Caco-2 (cell line): Measurements from ENCODE around the gene EVPL. TPM values are rescaled to one million over a fixed set of nuclear protein-coding genes. Genes with fewer than 3 reads are reported as not detected.

Experiments used
- BruUV-seq: library from RNA; stranded (reverse); fragments of 400-500 nt; replicated peaks from 2 replicates; lab custom pipeline; 2021; lab: Mats Ljungman, UMichigan
- CTCF ChIA-PET: fragments of 300-600 bp; sonication (Branson Sonifier 250); formaldehyde crosslinking; loops from one replicate; lab custom pipeline; 2022; ENCODE audit warnings: antibody characterized with exemption; lab: Charles Lee
- POLR2A ChIA-PET: fragments of 300-600 bp; sonication (Branson Sonifier 250); formaldehyde crosslinking; loops from one replicate; lab custom pipeline; 2022; ENCODE audit warnings: antibody characterized with exemption; lab: Charles Lee
- DNase-seq, 2 experiments: peaks; one replicate each; pipeline versions ENCODE4 v3.0.0 to v3.0.0-alpha.2; 2020 to 2022
- H3K27me3 ChIP-seq: replicated peaks from 2 replicates; pipeline ENCODE4 v1.6.0; 2011; ENCODE audit warnings: low read length; ENCODE audit not compliant: control insufficient read depth, insufficient read depth
- H3K36me3 ChIP-seq: 2 replicates; pipeline ENCODE4 v1.5.1; 2011; ENCODE audit warnings: low read length; ENCODE audit not compliant: control insufficient read depth, insufficient read depth
- H3K4me1 ChIP-seq: fragments of 250-450 bp; sonication (Bioruptor Pico); 2 replicates; pipeline ENCODE4 v1.5.1; 2020; ENCODE audit warnings: mild to moderate bottlenecking
- H3K4me3 ChIP-seq: 2 replicates; pipeline ENCODE4 v1.5.1; 2011; ENCODE audit warnings: low read depth, mild to moderate bottlenecking, control low read depth, low read length
- H3K9me3 ChIP-seq: fragments of 250-450 bp; sonication (Bioruptor Pico); 2 replicates; pipeline ENCODE4 v1.5.1; 2020; ENCODE audit warnings: mild to moderate bottlenecking, moderate library complexity
- H3K27ac Mint-ChIP-seq: one replicate; pipeline ENCODE4 v1.8.0; 2022; ENCODE audit warnings: mixed read lengths; ENCODE audit not compliant: unreplicated experiment
- H3K27me3 Mint-ChIP-seq: one replicate; pipeline ENCODE4 v1.8.0; 2022; ENCODE audit warnings: mixed read lengths; ENCODE audit not compliant: insufficient read depth, unreplicated experiment
- H3K36me3 Mint-ChIP-seq: one replicate; pipeline ENCODE4 v1.8.0; 2022; ENCODE audit warnings: mild to moderate bottlenecking, mixed read lengths; ENCODE audit not compliant: insufficient read depth, unreplicated experiment
- H3K4me1 Mint-ChIP-seq: one replicate; pipeline ENCODE4 v1.8.0; 2022; ENCODE audit warnings: low read depth, mixed read lengths; ENCODE audit not compliant: unreplicated experiment
- H3K4me3 Mint-ChIP-seq: one replicate; pipeline ENCODE4 v1.8.0; 2022; ENCODE audit warnings: mild to moderate bottlenecking, moderate library complexity, mixed read lengths; ENCODE audit not compliant: unreplicated experiment
- H3K9me3 Mint-ChIP-seq: one replicate; pipeline ENCODE4 v1.8.0; 2022; ENCODE audit warnings: mixed read lengths; ENCODE audit not compliant: unreplicated experiment
- CTCF ChIP-seq, 2 experiments: fragments of 200-600 bp in 1 of 2; IDR thresholded peaks; 1 replicate in 1 of 2; 2 replicates in 1 of 2; pipeline versions ENCODE4 v1.5.1 to v1.8.0; 2011 to 2022; ENCODE audit warnings: antibody characterized with exemption in 1 of 2, control low read depth in 1 of 2, inconsistent platforms in 1 of 2, low read depth in 1 of 2, low read length in 1 of 2, mild to moderate bottlenecking in 1 of 2, moderate library complexity in 1 of 2; ENCODE audit not compliant: insufficient read depth in 1 of 2, severe bottlenecking in 1 of 2, unreplicated experiment in 1 of 2
- intact Hi-C: fragments of 100-400 bp; cut with micrococcal nuclease; formaldehyde crosslinking; loops from one replicate; pipeline ENCODE4 v1.10.0; 2022; ENCODE audit not compliant: unreplicated experiment
- total RNA-seq: library from RNA; stranded (reverse); gene quantifications from 2 replicates; pipeline ENCODE4 v1.2.3, GENCODE V29; 2022

Gene EVPL
- total RNA-seq, 1 experiment from 2014 or later, result 0.16 TPM

- Histone ChIP-seq H3K27me3 (no peaks in the 10 kb centered on the region), H3K36me3 (peaks cover 1% of the 10 kb centered on the region; the same call in 1 of the 2 replicates), H3K4me1 (peaks cover 47% of the 10 kb centered on the region), H3K4me3 (no peak within 1 kb of the TSS), H3K9me3 (no peaks in the 10 kb centered on the region)
- BruUV-seq, result no TSS peak
- peaks cover 25% of the 10 kb centered on the region for H3K4me1 Mint-ChIP-seq
- ChIA-PET POLR2A (interaction anchor here (0.5 kb wide), 1 partner anchor 97 kb away, joined by 8 read pairs; no protein-coding TSS in a partner anchor), CTCF (interaction anchor here (0.6 to 3.4 kb wide), 11 partner anchors 9 to 298 kb away, joined by 3 to 19 read pairs (median 4); partner anchors contain the start of genes ACOX1, MRPL38, TEN1 and WBP2)
- DNase-seq, result no peak
- intact Hi-C loops, result no loop called here
- no peaks in the 10 kb centered on the region for H3K9me3 Mint-ChIP-seq
- TF ChIP-seq CTCF (IDR thresholded peaks at IDR 0.05; ENCODE audit: insufficient read depth in 1 of 2, low read depth in 1 of 2, low read length in 1 of 2, severe bottlenecking in 1 of 2, unreplicated experiment in 1 of 2), result no peak
- no peak within 1 kb of the TSS for H3K27ac Mint-ChIP-seq
- H3K36me3 Mint-ChIP-seq, result peaks cover 10% of the 10 kb centered on the region
- no peaks in the 10 kb centered on the region for H3K27me3 Mint-ChIP-seq
- H3K4me3 Mint-ChIP-seq, result no peak within 1 kb of the TSS
Observed at GRCh38 chr17:76000755-76001521, 26.2 kb downstream of the EVPL start, which contains the start of gene CDK3. Gene CDK3 (plus strand): TSS chr17:76000855. CDS start chr17:76001426, 571 bp downstream.

- POLR2A ChIA-PET, result interaction anchor here (0.5 kb wide), 2 partner anchors 32 to 96 kb away, joined by 8 to 12 read pairs; no protein-coding TSS in a partner anchor
- H3K36me3 Mint-ChIP-seq, result peaks cover 5% of the 10 kb centered on the region
- H3K4me3 ChIP-seq, result no peak overlapping the region
- DNase-seq, result peak; percentile 65 to 81
- no peak overlapping the region for H3K4me3 Mint-ChIP-seq
- intact Hi-C loops, result no loop called here
- H3K27ac Mint-ChIP-seq, result no peak overlapping the region
- peaks cover 54% of the 10 kb centered on the region for H3K4me1 ChIP-seq
- peak; percentile 86 to 95 for TF ChIP-seq CTCF (IDR thresholded peaks at IDR 0.05; ENCODE audit: insufficient read depth in 1 of 2, low read depth in 1 of 2, low read length in 1 of 2, severe bottlenecking in 1 of 2, unreplicated experiment in 1 of 2)
- H3K27me3 ChIP-seq, result no peaks in the 10 kb centered on the region
- H3K27me3 Mint-ChIP-seq, result no peaks in the 10 kb centered on the region
- no TSS peak for BruUV-seq
- H3K4me1 Mint-ChIP-seq, result peaks cover 25% of the 10 kb centered on the region
- H3K9me3 ChIP-seq, result no peaks in the 10 kb centered on the region
- CTCF ChIA-PET, result interaction anchor here (0.6 to 2.2 kb wide), 11 partner anchors 10 to 298 kb away, joined by 3 to 8 read pairs (median 3); partner anchors contain the start of genes ACOX1, MRPL38, TEN1 and WBP2
- no peaks in the 10 kb centered on the region for H3K9me3 Mint-ChIP-seq
- peaks cover 1% of the 10 kb centered on the region; the same call in 1 of the 2 replicates for H3K36me3 ChIP-seq
Observed at GRCh38 chr17:76000016-76000754, 26.9 kb downstream of the EVPL start.

- intact Hi-C loops, result no loop called here
- H3K4me1 Mint-ChIP-seq, result peaks cover 20% of the 10 kb centered on the region
- H3K36me3 Mint-ChIP-seq, result peaks cover 6% of the 10 kb centered on the region
- ChIA-PET CTCF (interaction anchor here (0.7 to 2.3 kb wide), 4 partner anchors 14 to 292 kb away, joined by 3 to 6 read pairs (median 4); no protein-coding TSS in a partner anchor), POLR2A (no interaction called here)
- H3K4me3 ChIP-seq, result no peak overlapping the region
- peak overlapping the region; percentile 26 for H3K27ac Mint-ChIP-seq
- H3K27me3 ChIP-seq, result no peaks in the 10 kb centered on the region
- no peak for TF ChIP-seq CTCF (IDR thresholded peaks at IDR 0.05; ENCODE audit: insufficient read depth in 1 of 2, low read depth in 1 of 2, low read length in 1 of 2, severe bottlenecking in 1 of 2, unreplicated experiment in 1 of 2)
- H3K4me3 Mint-ChIP-seq, result no peak overlapping the region
- no peaks in the 10 kb centered on the region for H3K27me3 Mint-ChIP-seq
- H3K9me3 ChIP-seq, result no peaks in the 10 kb centered on the region
- H3K4me1 ChIP-seq, result peaks cover 50% of the 10 kb centered on the region
- no TSS peak for BruUV-seq
- peak; percentile 55 to 81 for DNase-seq
- H3K9me3 Mint-ChIP-seq, result no peaks in the 10 kb centered on the region
- no peaks in the 10 kb centered on the region; the same call in none of the 2 replicates for H3K36me3 ChIP-seq
Observed at GRCh38 chr17:75998327-75998795, 28.7 kb downstream of the EVPL start.
